DMS114 treated with DMSO at 0.1 percent for 48 hours (cell line): ENCODE data around the gene ALDH8A1.

Experiments
- DNase-seq: peaks from one replicate; lab custom pipeline; 2025; ENCODE audit not compliant: unreplicated experiment; lab: John Stamatoyannopoulos, UW

The ALDH8A1 gene

GRCh38 chr6:134949927-134950326 lies at the start of gene ALDH8A1:
TSS of gene ALDH8A1 (minus strand) at chr6:134950101. CDS start at chr6:134950053, 48 bp downstream.
- no peak for DNase-seq

- no peak for DNase-seq
Measured at GRCh38 chr6:134999107-134999506, 49.2 kb upstream of the ALDH8A1 start.

DNA sequence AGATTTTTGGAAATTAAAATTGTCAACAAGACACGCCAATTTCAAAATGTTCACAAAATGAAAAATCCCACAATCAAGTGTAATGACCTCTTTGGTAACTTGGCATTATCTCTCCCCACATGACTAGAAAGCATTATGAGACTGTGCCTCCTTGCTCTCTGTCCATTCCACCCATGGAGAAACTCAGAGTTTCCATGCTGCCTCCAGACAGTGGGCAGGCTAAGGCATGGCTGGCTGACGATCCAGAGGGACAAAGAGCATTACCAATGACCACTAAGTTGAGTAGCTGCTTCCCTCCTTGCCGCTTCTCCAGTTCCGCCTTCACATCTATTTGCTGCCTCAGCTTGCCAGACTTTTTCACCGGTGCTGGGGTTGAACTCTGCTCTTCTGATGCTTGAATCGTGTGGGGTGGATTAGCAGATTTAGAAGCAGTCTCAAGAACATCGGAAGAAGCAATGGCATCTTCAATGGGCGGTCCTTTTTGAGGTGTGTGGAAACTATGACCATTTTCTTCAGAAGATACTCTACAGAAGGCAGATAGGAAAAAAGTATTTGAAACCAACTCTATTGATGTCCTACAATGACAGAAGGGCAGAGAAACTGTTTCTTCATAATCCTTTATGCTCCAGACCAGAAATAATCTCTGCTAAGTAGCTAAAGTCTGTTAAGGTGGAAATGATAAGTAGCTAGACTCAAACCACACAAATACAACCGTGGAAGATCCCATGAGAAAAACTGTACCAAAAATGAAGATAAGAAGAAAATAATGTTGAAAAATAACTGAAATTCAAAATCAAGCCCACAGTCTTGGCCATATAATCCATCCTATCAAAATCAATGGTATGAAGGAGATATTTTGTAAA lies 47.5 kb upstream of the ALDH8A1 start:
- DNase-seq: no peak

- DNase-seq: no peak
Measured at GRCh38 chr6:134995536-134995935, 45.6 kb upstream of the ALDH8A1 start.

DNA sequence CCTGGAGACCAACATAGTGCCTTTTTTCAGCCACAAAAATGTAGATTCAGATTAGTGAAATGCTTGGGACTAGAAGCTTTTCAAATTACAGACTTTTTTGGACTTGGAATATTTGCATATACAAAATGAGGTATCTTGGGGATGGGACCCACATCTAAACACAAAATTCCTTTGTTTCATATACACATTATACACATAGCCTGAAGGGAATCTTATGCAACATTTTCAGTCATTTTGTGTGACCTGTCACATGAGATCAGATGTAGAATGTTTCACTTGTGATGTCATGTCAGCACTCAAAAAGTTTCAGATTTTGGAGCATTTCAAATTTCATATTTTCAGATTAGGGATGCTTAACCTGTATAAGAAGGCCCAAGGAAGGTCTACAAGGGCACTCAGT lies 44.5 kb upstream of the ALDH8A1 start:
- DNase-seq: no peak

DNA sequence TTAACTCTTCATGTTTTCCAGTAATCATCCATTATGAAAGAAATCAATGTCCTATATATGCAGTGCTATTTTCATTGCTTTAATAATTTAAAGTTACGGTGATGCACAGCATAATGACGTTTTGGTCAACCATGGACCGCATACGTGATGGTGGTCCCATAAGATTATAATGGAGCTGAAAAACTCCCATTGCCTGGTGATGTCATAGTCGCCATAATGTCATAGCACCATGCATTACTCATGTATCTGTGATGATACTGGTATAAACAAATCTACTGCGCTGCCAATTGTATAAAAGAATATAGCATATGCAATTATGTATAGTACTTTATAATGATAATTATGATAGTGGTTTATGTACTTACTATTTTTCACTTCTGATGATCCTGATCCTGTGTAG lies 42.3 kb upstream of the ALDH8A1 start:
- no peak for DNase-seq

DNA sequence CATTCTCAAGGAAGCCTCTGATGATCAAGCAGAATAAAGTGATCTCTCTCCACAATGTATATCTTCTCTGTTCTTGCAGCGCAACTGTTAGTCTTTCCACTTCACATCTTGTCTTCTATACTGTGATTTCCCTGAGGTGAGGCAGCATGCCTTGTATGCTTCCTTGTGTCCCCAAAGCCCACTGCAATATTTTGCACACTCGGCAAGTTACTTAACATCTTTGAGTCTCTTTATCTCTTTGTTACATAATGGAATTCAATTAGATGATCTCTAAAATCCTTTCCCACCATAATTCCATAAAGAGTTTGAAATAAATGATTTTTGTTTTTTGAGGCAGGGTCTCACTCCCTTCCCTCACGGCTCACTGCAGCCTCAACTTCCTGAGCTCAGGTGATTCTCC lies 40.4 kb upstream of the ALDH8A1 start:
- DNase-seq: no peak

GRCh38 chr6:134984821-134985220 lies 34.9 kb upstream of the ALDH8A1 start:
- DNase-seq: no peak

GRCh38 chr6:134983823-134984222 lies 33.9 kb upstream of the ALDH8A1 start:
- no peak for DNase-seq

GRCh38 chr6:134982161-134982560 lies 32.3 kb upstream of the ALDH8A1 start:
- DNase-seq: no peak

DNA sequence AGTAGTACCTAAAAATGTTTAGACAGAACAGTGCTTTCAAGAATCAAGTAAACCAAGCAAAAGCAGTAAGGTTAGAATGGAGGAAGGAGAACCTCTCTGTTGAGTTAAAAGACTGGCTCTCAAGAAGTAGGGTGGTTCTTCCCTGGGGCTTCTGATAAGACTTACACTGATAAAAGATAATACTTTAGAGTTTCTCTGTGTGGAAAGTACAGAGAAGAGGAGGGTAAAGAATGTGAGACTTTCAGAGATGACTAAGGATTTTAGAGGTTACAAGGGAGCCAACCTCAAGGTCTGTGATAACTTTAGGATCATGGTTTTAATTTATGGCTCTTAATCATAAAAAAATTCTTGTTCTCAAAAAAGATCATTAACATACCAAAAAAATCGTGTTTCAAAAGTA lies 30.9 kb upstream of the ALDH8A1 start:
- DNase-seq: no peak

DNA sequence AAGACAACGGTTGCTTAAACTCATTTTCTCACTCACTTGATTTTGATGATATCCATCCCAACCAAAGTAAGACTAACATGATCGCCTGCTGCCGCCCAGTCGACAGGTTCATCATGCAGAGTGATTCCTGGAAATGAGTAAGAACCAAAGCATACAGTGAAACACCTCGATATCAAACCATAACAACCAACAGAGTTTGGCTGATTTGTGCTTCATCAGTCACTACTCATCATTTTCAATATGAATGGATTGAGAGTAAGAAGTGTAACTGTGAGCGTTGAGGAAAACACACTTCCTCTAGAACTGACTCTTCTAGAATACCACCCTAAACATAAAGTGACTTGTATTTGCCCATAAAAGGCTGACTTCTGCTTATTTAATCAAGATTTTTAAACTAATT lies 29.2 kb upstream of the ALDH8A1 start:
- no peak for DNase-seq

- DNase-seq: no peak
Measured at GRCh38 chr6:134974370-134974769, 24.5 kb upstream of the ALDH8A1 start.

- no peak for DNase-seq
Measured at GRCh38 chr6:134967711-134968110, 17.8 kb upstream of the ALDH8A1 start.

GRCh38 chr6:134964451-134965203 lies 14.7 kb upstream of the ALDH8A1 start:
- DNase-seq: no peak

DNA sequence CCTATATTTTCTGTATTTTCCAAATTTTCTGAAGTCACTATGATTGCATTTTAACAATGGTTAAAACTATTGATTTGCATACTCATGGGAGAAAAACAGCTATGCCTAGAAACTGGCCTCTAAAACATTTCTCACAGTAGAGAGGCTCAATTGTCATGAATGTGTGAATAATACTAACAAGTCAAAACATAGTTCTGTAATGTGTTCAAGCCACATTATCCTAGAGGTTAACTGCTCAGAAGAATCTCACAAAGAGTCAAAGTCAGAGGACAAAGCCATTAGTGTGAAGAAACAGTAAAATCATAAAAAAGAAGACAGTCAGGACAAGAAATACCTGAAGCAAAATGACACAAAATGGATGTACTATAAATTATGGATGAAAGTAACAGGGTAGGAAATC lies 12.5 kb upstream of the ALDH8A1 start:
- no peak for DNase-seq

GRCh38 chr6:134961366-134961765 lies 11.5 kb upstream of the ALDH8A1 start:
- DNase-seq: no peak

- no peak for DNase-seq
Measured at GRCh38 chr6:134959603-134960002, 9.7 kb upstream of the ALDH8A1 start.

- no peak for DNase-seq
Measured at GRCh38 chr6:134956676-134957075, 6.8 kb upstream of the ALDH8A1 start.

GRCh38 chr6:134956032-134956431 lies 6.1 kb upstream of the ALDH8A1 start:
- DNase-seq: no peak

DNA sequence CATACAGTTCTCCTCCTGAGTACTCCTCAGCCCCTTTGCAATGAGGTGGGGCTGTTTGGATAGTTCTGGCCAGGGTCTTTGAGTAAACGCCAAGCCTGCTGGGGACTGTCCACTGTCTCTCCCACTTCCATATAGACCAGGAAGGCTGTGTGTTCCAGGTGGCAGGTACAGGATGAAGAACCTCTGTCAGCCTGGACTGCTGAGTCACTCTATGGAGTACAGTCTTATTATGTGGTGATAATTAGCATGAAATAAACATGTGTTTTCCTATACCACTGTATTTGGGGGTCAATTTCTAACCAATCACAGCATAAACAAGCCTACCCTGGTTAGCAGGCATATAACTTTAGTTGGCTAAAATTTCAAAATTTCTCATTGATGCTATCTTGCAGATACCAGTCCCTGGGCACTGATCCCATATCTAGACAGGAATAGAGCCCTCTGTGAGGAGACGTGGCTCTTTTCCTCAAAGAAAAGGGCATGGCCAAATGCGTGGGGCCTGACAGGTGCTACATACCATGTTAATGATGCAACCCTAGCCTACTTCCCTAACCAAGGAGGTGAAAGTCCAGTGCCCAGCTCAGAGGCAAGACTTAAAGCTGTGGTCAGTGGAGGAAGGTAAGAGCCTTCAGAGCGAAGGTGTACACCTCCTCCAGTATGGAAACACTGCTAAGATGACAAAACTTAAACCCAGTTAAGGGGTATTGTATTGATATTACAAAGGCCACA lies 4.5 kb upstream of the ALDH8A1 start:
- DNase-seq: no peak
